ENCODE measurements around the gene PAIP2.

PAIP2 gene

DNA sequence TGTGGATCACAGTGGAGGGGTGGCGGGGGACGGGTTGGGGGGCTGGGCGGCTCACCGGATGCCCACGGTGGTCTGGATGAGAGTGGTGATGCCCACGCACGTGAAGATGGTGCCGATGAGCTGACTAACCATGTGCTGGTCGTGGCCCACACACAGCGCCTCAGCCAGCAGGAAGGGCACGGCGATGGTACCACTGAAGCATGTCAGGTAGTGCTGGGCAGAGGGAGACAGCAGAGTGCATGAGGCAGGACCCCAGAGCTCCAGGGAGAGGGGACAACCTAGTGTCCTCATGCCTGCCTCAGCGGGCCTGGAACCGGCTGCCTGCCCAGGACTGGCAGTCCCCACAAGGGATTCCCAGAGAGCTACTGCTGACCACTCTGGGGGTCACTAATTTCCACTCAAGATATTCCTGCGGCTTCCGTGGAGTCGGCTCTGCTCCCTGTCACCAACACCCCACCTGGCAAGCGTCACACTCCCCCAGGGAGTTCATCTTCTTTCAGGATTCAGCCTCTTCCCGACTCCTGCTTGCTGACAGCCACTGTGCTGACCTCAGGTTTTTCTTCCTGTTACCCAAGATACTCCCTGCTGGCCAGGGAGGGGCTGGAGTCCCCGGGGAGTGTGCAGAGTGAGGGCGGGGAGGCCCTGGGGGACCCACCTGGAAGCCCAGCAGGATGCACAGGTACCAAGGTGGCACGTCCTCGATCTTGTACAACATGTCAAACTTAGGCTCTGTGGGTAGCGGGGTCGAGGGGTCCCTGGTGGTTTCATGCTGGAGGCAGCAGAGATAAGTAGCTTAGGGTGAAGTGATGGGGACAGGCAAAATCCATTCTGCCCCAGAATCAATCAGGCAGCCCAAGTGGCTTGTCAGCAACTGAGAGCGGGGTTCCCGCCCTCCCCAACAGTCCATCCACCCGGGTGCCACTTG lies 40.4 kb downstream of the PAIP2 start:
- no peak overlapping the region for H3K9ac ChIP-seq (ENCODE audit: low read length)
- no peak overlapping the region for H3K27ac ChIP-seq (ENCODE audit: low read depth, low read length, poor library complexity, severe bottlenecking)
- H3K9me3 ChIP-seq (ENCODE audit: low read length): no peaks in the 10 kb centered on the region
- H3K4me3 ChIP-seq (ENCODE audit: low read depth, low read length, poor library complexity, severe bottlenecking): no peak overlapping the region
- no peak for TF ChIP-seq EZH2 (IDR thresholded peaks at IDR 0.05; ENCODE audit: borderline replicate concordance, low read length)
- TF ChIP-seq, protein P1, sequence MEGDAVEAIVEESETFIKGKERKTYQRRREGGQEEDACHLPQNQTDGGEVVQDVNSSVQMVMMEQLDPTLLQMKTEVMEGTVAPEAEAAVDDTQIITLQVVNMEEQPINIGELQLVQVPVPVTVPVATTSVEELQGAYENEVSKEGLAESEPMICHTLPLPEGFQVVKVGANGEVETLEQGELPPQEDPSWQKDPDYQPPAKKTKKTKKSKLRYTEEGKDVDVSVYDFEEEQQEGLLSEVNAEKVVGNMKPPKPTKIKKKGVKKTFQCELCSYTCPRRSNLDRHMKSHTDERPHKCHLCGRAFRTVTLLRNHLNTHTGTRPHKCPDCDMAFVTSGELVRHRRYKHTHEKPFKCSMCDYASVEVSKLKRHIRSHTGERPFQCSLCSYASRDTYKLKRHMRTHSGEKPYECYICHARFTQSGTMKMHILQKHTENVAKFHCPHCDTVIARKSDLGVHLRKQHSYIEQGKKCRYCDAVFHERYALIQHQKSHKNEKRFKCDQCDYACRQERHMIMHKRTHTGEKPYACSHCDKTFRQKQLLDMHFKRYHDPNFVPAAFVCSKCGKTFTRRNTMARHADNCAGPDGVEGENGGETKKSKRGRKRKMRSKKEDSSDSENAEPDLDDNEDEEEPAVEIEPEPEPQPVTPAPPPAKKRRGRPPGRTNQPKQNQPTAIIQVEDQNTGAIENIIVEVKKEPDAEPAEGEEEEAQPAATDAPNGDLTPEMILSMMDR (IDR thresholded peaks at IDR 0.05; ENCODE audit: low read length): no peak
- H3F3A ChIP-seq (ENCODE audit: insufficient read depth, low read length): no peaks in the 10 kb centered on the region; the same call in 1 of the 2 replicates
- peaks cover 42% of the 10 kb centered on the region for H3K4me1 ChIP-seq (ENCODE audit: insufficient read depth, low read length, severe bottlenecking)
- H3K4me2 ChIP-seq (ENCODE audit: low read length): no peak overlapping the region
- no peaks in the 10 kb centered on the region for H3K27me3 ChIP-seq (ENCODE audit: insufficient read depth, low read length)
- no peaks in the 10 kb centered on the region for H3K9me2 ChIP-seq (ENCODE audit: low read depth, low read length)
- no peak overlapping the region for H2AFZ ChIP-seq (ENCODE audit: low read length)
- no peaks in the 10 kb centered on the region for H4K20me1 ChIP-seq (ENCODE audit: insufficient read depth, low read length)
- H3K79me2 ChIP-seq (ENCODE audit: insufficient read depth, low read length): no peaks in the 10 kb centered on the region
- peaks cover 12% of the 10 kb centered on the region for H3K36me3 ChIP-seq (ENCODE audit: insufficient read depth, low read length)

- peaks cover 19% of the 10 kb centered on the region for H3K36me3 ChIP-seq (ENCODE audit: insufficient read depth, low read length)
- no peaks in the 10 kb centered on the region for H3K9me2 ChIP-seq (ENCODE audit: low read depth, low read length)
- H3F3A ChIP-seq (ENCODE audit: insufficient read depth, low read length): no peaks in the 10 kb centered on the region; the same call in 1 of the 2 replicates
- no peak overlapping the region for H3K4me3 ChIP-seq (ENCODE audit: low read depth, low read length, poor library complexity, severe bottlenecking)
- H3K9me3 ChIP-seq (ENCODE audit: low read length): no peaks in the 10 kb centered on the region
- TF ChIP-seq, protein P1 (IDR thresholded peaks at IDR 0.05; ENCODE audit: low read length): no peak
- no peak for TF ChIP-seq EZH2 (IDR thresholded peaks at IDR 0.05; ENCODE audit: borderline replicate concordance, low read length)
- no peak overlapping the region for H3K9ac ChIP-seq (ENCODE audit: low read length)
- no peak overlapping the region for H2AFZ ChIP-seq (ENCODE audit: low read length)
- peaks cover 49% of the 10 kb centered on the region for H3K4me1 ChIP-seq (ENCODE audit: insufficient read depth, low read length, severe bottlenecking)
- no peaks in the 10 kb centered on the region for H3K27me3 ChIP-seq (ENCODE audit: insufficient read depth, low read length)
- H3K27ac ChIP-seq (ENCODE audit: low read depth, low read length, poor library complexity, severe bottlenecking): no peak overlapping the region
- H3K4me2 ChIP-seq (ENCODE audit: low read length): no peak overlapping the region
- no peaks in the 10 kb centered on the region for H4K20me1 ChIP-seq (ENCODE audit: insufficient read depth, low read length)
- no peaks in the 10 kb centered on the region for H3K79me2 ChIP-seq (ENCODE audit: insufficient read depth, low read length)
Observed at GRCh38 chr5:139382807-139383206, 41.2 kb downstream of the PAIP2 start.

- H3K4me3 ChIP-seq (ENCODE audit: low read depth, low read length, poor library complexity, severe bottlenecking): no peak within 1 kb of the TSS
- no peak within 1 kb of the TSS for H3K4me2 ChIP-seq (ENCODE audit: low read length)
- H3K27me3 ChIP-seq (ENCODE audit: insufficient read depth, low read length): no peaks in the 10 kb centered on the region
- peaks cover 26% of the 10 kb centered on the region for H3K36me3 ChIP-seq (ENCODE audit: insufficient read depth, low read length)
- H3F3A ChIP-seq (ENCODE audit: insufficient read depth, low read length): no peaks in the 10 kb centered on the region; the same call in 1 of the 2 replicates
- no peaks in the 10 kb centered on the region for H3K9me2 ChIP-seq (ENCODE audit: low read depth, low read length)
- peaks cover 55% of the 10 kb centered on the region for H3K4me1 ChIP-seq (ENCODE audit: insufficient read depth, low read length, severe bottlenecking)
- H3K27ac ChIP-seq (ENCODE audit: low read depth, low read length, poor library complexity, severe bottlenecking): peak within 1 kb of the TSS; percentile 98
- TF ChIP-seq, protein P1 (IDR thresholded peaks at IDR 0.05; ENCODE audit: low read length): no peak
- TF ChIP-seq EZH2 (IDR thresholded peaks at IDR 0.05; ENCODE audit: borderline replicate concordance, low read length): no peak
- no peak within 1 kb of the TSS for H3K9ac ChIP-seq (ENCODE audit: low read length)
- H3K9me3 ChIP-seq (ENCODE audit: low read length): no peaks in the 10 kb centered on the region
- H3K79me2 ChIP-seq (ENCODE audit: insufficient read depth, low read length): no peaks in the 10 kb centered on the region
- no peaks in the 10 kb centered on the region for H4K20me1 ChIP-seq (ENCODE audit: insufficient read depth, low read length)
- no peak within 1 kb of the TSS for H2AFZ ChIP-seq (ENCODE audit: low read length)
Observed at GRCh38 chr5:139383275-139383992, 41.8 kb downstream of the PAIP2 start, which contains the start of gene SLC23A1. SLC23A1 (minus strand) TSS chr5:139383297; CDS start chr5:139383253, 44 bp downstream.
